ENCODE data around the gene SHISA8. TPM values are rescaled to one million over a fixed set of nuclear protein-coding genes. Genes with fewer than 3 reads are reported as not detected.

The SHISA8 gene
- total and polyA plus RNA-seq, 2 experiments from 2014 or later: 0.33 TPM; not detected in 1

DNA sequence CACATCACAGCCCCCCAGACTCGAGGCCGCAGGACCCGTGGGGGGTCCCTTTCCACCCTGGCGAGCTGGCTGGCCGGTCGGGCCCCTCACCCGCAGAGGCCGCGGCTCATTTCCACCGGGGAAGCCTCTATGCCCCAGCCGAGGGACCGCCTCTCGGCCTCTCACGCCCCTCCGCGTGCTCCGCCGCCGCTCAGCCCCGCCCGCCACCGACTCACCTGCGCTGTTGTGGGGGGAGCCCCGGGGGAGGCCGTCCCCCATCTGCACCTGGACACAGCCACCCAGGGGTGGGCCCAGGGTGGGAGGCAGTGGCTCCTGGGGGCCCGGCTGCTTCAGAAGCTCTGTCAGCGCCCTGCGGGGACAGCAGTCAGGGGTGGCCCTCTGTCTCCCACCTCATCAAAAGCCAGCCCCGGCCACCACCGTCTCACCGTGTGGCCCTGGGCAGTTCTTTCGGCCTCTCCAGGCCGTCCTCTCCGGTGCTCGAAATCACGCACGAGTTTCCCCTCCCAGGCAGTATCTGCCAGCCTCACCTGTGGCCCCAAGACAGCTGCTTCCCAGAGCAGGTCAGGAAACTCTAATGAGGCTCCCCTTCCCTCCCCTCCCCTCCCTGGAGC is 3.8 kb downstream of the SHISA8 start:
- H3K4me3 ChIP-seq: no peak overlapping the region
- H3K79me2 ChIP-seq: no peaks in the 10 kb centered on the region
- no peaks in the 10 kb centered on the region for H3K9me3 ChIP-seq (ENCODE audit: low read depth)
- DNase-seq (ENCODE audit: low spot score): no peak
- no peak overlapping the region for H2AFZ ChIP-seq
- H3K27me3 ChIP-seq: peaks cover 60% of the 10 kb centered on the region
- no peaks in the 10 kb centered on the region for H3K9me2 ChIP-seq (replicated peaks; ENCODE audit: insufficient read depth)
- no peak overlapping the region for H3K27ac ChIP-seq
- peak overlapping the region; percentile 79 for H3K4me2 ChIP-seq
- no peak for TF ChIP-seq CTCF (IDR thresholded peaks at IDR 0.05; ENCODE audit: poor library complexity)
- no peak for TF ChIP-seq EZH2phosphoT487 (IDR thresholded peaks at IDR 0.05; ENCODE audit: low read depth, severe bottlenecking, unreplicated experiment)
- no peak for TF ChIP-seq EZH2 (IDR thresholded peaks at IDR 0.05; ENCODE audit: borderline replicate concordance)
- H4K20me1 ChIP-seq (ENCODE audit: insufficient read depth, poor library complexity, severe bottlenecking): peaks cover 22% of the 10 kb centered on the region
- WGBS (ENCODE audit: low lambda C conversion rate, missing lambda C conversion rate): 19% methylated on average over 7 of the region's 37 CpGs
- peaks cover 16% of the 10 kb centered on the region for H3K4me1 ChIP-seq (ENCODE audit: insufficient read depth)
- no peaks in the 10 kb centered on the region for H3K36me3 ChIP-seq (replicated peaks; ENCODE audit: insufficient read depth, low read depth)

DNA sequence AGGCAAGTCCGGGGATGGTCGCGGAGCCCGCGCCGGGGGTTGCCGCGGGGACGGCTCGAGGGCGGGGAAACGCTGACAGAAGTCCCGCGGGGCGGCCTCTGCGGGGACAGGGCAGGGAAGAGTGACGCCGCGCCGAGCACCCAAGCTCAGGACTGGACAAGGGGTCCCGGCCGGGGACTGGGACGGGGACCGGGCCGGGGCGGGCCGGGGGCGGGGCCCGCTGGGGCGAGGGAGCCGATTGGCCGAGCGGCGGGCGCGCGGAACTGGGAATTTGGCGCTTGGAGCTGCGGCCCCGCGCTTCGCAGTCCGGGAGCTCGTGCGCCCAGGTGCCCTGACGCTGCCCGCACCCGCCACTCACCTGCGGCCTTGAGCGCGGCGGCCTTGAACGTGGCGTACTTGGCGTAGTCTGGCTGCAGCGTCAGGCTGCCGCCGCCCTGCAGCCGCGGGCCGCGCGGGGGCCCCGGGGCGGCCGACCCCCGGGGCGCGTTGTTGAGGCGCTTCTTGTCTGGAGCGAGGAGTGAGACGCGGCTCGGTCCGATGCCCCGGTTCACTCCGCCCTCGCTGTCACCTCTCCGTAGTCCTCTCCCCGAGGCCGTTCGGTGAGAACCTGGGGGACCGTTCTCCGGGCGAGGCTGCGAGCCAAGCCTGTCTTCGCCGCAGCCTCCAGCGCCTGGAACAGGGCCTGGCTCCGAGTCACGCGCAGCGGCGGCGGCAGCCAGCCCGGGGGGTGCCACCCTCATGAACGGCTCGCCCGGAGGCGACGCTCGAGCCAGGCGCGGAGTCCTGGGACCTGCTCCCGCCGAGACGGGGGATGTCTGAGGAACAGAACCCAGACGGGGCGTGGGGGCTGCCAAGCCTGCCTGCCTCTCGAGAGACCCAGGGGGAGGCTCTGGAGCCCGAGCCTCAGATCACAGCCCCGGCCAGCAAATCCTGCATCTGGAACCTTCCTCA is 4.5 kb downstream of the SHISA8 start:
- H3K4me1 ChIP-seq (ENCODE audit: insufficient read depth): peaks cover 16% of the 10 kb centered on the region
- TF ChIP-seq EZH2 (IDR thresholded peaks at IDR 0.05; ENCODE audit: borderline replicate concordance) (peak; percentile 58), EZH2phosphoT487 (IDR thresholded peaks at IDR 0.05; ENCODE audit: low read depth, severe bottlenecking, unreplicated experiment) (peak; percentile 48), CTCF (IDR thresholded peaks at IDR 0.05; ENCODE audit: poor library complexity) (no peak)
- H3K9me2 ChIP-seq (replicated peaks; ENCODE audit: insufficient read depth): no peaks in the 10 kb centered on the region
- H2AFZ ChIP-seq: no peak overlapping the region
- H3K27me3 ChIP-seq: peaks cover 52% of the 10 kb centered on the region
- 4% methylated on average over 69 of the region's 112 CpGs for WGBS (ENCODE audit: low lambda C conversion rate, missing lambda C conversion rate)
- DNase-seq (ENCODE audit: low spot score): peak; percentile 38
- no peak overlapping the region for H3K4me3 ChIP-seq
- peaks cover 22% of the 10 kb centered on the region for H4K20me1 ChIP-seq (ENCODE audit: insufficient read depth, poor library complexity, severe bottlenecking)
- H3K27ac ChIP-seq: no peak overlapping the region
- H3K79me2 ChIP-seq: no peaks in the 10 kb centered on the region
- H3K36me3 ChIP-seq (replicated peaks; ENCODE audit: insufficient read depth, low read depth): no peaks in the 10 kb centered on the region
- H3K4me2 ChIP-seq: peak overlapping the region; percentile 79
- no peaks in the 10 kb centered on the region for H3K9me3 ChIP-seq (ENCODE audit: low read depth)

DNA sequence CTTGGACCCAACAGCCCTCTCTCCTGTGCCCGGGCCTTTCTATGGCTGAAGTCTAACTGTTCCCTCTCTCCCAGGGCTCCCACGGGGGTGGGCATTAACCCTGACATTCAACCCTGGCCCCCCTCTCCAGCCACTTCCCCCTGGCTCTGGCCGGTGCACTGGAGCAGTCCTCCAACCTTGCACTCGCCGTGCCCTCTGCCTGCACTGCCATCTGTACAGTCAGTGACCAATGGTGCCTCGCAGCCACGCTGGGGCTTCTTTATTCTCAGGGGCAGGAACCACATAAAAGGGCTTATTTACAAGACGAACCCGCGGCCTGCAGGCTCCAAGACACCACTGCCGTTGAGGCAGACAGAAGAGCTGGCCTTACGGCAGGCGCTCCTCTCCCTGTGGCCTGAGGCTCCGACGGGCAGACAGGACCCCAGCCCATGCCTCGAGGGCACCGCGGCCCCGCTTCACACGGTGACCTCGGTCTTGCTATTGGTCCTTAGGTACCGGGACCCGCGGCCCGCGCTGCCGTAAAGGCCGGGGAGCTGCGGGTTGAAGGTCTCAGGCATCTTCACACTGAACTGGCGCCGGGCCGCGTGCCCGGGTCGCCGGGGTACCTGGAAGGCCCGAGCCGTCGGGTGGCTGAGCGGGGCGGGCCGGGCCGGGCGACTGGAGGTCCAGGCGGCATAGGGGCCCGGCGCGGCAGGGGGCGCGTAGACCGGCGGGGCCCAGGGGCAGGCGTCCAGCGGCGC is 5.4 kb downstream of the SHISA8 start:
- Histone ChIP-seq H3K9me3 (ENCODE audit: low read depth) (no peaks in the 10 kb centered on the region), H2AFZ (no peak overlapping the region), H3K36me3 (replicated peaks; ENCODE audit: insufficient read depth, low read depth) (no peaks in the 10 kb centered on the region), H3K4me2 (peak overlapping the region; percentile 79), H3K4me1 (ENCODE audit: insufficient read depth) (peaks cover 13% of the 10 kb centered on the region), H3K4me3 (no peak overlapping the region), H3K27me3 (peaks cover 45% of the 10 kb centered on the region), H3K27ac (no peak overlapping the region), H4K20me1 (ENCODE audit: insufficient read depth, poor library complexity, severe bottlenecking) (peaks cover 22% of the 10 kb centered on the region), H3K9me2 (replicated peaks; ENCODE audit: insufficient read depth) (no peaks in the 10 kb centered on the region), H3K79me2 (no peaks in the 10 kb centered on the region)
- DNase-seq (ENCODE audit: low spot score): no peak
- no peak for TF ChIP-seq EZH2 (IDR thresholded peaks at IDR 0.05; ENCODE audit: borderline replicate concordance)
- TF ChIP-seq CTCF (IDR thresholded peaks at IDR 0.05; ENCODE audit: poor library complexity): no peak
- 36% methylated on average over 34 of the region's 55 CpGs for WGBS (ENCODE audit: low lambda C conversion rate, missing lambda C conversion rate)
